ENCODE data around the gene LSM14A.

Gene LSM14A

DNA sequence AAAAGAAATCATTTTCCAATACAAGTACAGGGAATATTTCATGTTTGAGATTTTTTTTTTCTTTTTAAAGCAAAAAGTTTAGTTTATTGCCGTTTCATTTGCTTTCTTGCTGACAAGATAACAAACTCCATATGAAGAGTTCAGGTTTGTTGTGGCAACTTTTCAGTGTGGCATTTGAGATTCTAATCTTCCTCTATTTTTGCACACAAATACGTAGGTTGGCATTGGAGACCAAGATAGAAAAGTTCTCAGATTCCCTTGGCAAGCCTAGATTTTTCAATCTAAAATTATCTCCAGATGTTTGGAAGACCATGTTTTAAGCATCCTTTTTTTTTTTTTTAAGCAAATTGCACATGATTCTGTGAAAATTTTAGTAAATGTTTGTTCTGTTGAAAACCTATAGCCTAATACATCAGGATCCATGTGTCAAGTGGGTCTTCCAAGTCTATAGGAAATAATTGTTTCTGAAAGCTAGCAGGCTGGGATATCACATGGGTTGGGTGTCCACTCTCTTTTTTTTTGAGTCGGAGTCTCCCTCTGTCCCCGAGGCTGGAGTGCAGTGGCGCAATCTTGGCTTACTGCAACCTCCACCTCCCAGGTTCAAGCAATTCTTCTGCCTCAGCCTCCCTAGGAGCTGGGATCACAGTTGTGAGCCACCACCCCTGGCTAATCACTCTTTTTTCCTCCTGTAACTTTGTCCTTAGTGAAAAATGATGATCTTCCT, 84.7 kb downstream of the LSM14A start:
- no peak for DNase-seq (ENCODE audit: low read depth)

DNA sequence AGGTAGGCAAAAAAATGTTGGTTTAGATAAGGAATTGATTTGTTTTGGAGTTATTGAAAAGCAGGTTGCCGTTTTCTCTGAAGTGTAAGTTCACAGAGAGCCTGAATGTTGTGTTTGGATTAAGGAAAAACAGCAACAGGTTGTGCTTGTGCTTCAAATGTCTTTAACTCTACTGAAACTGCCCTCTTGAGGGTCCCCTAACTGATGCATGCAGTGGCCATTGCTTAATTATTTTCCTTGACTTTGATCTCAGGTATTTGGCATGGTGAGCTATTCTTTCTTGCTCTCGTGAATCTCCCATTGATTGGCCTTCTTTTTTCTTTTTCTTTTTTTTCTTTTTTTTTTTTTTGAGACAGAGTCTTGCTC, 85.2 kb downstream of the LSM14A start:
- DNase-seq (ENCODE audit: low read depth): no peak

DNA sequence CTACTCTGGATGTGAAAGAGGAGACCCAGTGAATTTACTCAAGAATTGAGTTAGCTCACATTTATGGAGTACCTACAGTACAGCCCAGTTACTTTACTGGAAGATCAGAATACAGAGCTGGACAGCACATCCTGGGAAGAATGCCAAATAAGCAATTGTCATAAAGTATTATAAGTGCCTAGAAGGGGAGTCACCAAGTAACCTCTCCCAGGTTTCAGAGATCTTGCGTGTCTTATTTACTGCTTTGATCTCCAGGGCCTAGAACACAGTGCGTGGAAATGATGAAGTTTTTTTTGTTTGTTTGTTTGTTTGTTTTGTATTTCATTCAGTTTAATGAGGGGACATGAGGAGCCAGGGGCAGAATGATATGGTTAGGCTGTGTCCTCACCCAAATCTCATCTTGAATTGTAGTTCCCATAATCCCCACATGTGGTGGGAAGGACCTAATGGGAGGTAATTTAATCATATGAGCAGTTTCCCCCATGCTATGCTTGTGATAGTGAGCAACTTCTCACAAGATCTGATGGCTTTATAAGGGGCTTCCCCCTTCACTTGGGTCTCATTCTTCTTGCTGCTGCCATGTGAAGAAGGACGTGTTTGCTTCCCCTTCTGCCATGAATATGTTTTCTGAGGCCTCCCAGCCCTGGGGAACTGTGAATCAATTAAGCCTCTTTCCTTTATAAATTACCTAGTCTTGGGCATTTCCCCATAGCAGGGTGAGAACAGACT, 87.2 kb downstream of the LSM14A start:
- DNase-seq (ENCODE audit: low read depth): no peak

DNA sequence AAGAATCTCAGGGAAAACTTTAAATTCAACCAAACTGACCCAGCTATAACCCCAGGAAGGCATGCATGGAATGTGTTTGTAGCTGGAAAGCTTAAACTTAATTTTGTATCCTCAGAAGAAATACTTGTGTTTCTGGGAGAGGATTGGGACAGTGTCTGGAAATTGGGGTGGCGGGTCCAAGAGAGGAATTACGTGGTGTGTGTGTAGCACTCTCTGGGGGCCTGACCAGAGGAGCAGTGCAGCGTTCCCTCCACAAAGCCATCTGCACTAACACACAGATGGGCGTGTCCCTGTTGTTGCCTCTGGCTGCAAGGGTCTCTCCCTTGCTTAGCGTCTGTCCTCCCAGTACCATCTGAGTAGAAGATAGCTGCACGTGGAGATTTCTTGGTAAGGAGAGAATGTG, 88.5 kb downstream of the LSM14A start:
- no peak for DNase-seq (ENCODE audit: low read depth)

DNA sequence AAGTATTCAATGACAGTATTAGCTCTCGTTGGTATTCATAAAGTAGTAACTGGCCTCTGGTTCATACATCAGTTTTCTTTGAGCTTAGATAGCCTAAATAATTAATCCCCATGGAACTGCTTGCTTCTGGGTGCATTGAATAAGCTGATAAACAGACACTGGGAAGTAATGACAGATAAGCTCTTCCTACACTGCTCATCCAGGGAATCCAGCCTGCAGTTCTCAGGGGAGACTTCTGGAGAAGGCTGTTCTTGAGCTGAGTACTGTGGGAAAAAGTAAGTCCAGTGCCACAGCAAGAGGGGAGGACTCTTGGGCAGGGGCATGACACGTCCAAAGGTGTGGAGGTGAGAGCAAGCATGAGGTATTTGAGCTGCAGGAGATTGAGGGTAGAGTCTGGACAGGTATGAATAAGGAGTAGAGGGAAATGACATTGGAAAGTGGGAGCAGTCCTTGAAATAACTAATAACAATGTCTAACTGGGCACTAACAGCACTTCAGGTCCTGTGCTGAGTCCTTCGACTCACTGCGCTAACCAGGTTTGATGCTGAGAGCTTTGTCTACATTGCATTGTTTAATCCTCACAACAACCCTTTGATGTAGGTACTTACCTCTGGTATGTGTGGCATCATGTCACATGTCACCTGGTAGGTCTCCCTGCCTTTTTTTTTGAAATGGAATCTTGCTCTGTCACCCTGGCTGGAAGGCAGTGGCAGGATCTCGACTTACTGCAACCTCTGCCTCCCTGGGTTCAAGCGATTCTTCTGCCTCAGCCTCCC, 89.2 kb downstream of the LSM14A start:
- DNase-seq (ENCODE audit: low read depth): no peak

DNA sequence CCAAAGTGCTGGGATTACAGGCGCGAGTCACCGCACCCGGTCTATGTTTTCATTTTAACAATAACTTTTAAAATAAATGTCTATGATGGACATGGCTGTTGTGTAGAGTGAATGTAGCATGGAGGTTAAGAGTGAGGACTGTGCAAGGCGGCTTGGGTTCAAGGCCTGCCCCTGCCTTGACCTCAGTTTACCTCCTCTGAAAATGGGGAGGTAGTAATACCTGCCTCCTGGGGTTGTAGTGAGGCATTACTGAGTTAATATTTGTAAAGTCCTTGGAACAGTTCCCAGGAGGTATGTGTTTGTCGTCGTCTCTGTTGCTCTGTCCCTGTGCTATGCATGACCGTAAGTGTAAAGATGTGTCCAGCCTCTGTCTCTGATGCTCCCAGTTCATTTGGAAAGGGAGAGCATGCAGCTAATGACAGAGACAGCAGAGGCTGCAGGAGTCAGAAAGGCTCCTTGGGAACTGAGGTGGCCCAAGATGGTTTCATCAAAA, 91.5 kb downstream of the LSM14A start:
- no peak for DNase-seq (ENCODE audit: low read depth)

DNA sequence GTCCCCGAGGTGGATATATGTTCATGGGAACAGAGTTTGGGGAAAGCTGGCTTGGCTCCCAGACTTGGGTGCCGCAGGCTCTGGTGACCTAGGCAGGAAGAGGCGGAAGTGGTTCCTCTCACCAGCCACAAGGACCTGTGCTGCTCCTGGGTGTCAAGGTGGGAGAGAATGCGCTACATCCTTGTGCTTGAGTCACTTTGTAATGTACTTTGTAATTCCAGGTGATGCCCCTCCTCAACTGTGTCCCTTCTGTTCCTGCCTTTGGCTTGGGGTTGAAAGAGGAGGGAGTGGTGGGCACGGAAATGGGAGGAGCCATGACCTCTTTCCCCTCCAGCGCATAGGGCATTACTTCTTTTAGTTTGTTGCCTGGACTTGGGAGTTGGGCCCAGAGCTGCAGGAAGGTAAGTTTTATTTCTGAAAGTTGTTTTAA, 92.9 kb downstream of the LSM14A start:
- DNase-seq (ENCODE audit: low read depth): no peak

DNA sequence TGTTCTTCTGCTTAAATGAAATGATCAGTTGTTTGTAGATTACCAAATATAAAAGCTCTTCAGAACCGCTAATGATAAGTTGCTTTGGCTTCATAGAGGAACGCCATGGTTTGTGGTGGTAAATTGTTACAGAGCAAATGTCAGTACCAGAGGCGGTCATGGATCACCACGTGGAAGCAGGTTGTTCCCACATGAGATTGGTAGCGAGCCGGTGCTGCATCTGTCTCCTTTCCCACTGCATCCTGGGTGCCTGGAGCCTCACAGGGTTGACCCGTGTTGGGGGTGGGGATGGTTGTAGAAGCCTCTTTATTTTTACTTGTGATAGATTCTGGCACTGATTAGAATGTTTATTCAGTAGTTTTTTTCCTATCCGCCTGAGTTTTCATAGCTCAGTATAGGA, 96.8 kb downstream of the LSM14A start:
- no peak for DNase-seq (ENCODE audit: low read depth)

DNA sequence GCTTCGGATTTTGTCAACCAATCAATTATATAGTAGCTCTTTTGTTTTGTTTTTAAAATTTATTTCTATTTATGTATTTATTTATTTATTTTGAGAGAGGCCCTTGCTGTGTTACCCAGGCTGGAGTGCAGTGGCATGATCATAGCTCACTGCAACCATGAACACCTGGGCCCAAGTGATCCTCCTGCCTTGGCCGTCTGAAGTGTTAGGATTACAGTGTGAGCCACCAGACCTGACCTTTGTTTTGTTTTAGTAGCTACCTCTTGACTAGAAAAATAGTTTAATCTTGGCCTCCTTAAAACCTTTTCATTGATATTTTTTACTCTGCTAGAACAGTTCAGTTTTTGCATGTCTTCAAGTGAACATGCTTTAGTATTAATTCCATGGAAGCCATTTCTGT, 97.2 kb downstream of the LSM14A start:
- no peak for DNase-seq (ENCODE audit: low read depth)

DNA sequence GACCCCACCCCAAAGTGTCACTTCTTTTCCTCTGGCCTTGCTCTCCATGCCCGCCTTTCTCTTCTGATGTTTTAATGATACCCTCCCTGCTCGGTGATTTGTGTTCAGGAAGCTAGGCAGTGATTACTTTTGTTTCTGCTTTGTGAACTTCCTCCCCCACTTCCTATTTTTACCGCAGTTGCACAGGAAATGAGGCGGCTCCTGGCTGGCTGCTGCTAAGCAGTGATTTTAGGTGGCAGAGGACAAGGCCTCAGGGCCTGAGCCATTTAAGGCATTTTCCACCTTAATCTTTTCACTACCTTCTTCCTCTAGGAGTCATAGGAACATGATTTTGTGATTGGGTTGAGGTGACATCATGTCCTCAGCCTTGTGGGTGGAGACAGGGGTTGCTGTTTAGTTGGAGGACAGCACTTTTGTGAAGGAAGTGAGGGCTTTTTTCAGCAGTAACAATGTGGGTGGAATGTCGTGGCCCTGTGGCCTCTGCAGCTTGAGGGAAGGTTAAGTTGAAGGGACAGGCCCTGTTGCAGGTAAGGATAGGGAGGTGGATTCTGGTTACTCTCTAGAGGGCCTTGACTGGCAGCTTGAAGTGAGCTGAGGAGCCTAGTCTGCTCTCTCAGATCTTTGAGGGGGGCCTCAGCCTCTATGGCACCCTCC, 97.8 kb downstream of the LSM14A start:
- peak; percentile 70 for DNase-seq (ENCODE audit: low read depth)

DNA sequence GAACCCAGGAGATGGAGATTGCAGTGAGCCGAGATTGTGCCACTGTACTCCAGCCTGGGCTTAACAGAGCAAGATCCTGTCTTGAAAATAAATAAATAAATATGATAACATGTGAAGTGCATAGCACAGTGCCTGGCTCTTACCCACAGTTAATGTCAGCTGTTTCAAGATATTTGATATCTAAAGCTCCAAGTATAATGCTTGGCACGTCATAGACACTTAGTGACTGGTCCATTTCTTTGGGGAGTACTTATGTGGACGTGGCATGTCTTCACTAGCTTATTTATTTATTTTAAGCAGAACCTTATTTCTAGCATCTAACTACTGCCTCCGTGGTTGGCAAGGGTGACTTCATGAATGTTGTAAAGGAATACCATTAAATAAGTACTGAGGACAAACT, 100.8 kb downstream of the LSM14A start:
- DNase-seq (ENCODE audit: low read depth): no peak

DNA sequence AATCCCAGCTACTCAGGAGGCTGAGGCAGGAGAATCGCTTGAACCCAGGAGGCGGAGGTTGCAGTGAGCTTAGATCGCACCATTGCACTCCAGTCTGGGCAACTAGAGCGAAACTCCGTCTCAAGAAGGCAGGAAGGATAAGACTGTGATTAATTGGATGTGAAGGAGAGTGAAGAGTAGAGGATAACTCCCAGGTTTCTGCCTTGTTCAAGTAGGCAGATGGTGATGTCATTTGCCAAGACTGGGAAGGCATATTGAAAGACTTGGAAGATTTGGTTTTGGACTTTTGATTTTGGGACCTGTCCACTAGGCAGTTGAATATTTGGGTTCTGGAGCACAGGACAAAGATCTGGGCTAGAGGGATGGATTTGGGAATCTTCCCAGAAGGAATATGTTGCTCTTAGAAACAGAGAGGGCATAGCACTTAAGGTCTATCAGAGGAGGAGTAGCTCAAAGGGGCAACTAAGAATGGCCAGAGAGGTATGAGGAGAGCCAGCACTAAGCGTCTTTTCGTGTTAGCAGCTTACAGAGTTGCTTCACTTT, 102.1 kb downstream of the LSM14A start:
- no peak for DNase-seq (ENCODE audit: low read depth)

DNA sequence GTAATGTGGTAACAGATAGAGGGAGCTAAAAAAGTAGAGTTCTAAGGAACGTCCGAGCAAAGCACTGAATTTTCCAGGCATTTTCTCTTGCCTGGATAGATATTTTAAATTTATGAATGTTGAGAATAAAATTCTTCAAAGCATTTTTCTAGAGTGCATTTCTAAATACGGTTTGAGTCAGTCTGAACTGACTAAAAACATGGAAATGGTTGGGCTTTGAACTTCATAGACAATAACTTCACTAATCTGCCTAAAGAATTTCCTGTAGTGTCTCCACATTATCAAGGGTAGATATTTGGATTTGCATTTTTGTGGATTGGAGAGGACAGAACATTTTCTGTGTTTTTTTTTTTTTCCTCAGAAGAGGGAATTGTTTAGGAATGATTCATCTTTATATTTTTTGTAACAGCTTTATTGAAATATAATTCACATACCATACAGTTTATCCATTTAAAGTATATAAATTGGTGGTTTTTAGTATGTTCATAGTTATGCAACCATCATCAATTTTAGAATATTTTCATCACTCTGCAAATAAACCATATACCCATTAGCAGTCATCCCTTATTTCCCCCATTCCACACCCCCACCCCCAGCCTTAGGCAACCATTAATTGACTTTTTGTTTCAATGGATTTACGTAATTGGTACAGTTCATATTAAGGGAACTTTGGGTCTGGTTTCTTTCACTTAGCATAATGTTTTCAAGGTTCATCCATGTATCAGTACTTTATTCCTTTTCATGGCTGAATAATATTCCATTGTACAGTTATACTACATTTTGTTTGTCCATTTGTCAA, 102.7 kb downstream of the LSM14A start:
- DNase-seq (ENCODE audit: low read depth): no peak

DNA sequence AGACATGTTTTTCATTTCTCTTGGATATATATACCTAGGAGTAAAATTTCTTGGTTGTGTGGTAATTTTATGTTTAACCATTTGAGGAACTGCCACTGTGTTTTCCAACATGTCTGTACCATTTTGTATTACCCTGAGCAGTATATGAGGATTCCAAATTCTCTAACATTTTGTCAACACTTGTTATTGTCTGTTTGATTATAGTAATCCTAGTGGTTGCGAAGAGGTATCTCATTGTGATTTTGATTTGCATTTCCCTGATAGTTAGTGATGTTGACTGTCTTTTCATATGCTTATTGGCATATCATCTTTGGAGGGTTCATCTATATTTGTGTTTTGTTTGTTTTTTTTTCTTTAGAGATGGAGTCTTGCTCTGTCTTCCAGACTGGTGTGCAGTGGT, 103.4 kb downstream of the LSM14A start:
- no peak for DNase-seq (ENCODE audit: low read depth)

DNA sequence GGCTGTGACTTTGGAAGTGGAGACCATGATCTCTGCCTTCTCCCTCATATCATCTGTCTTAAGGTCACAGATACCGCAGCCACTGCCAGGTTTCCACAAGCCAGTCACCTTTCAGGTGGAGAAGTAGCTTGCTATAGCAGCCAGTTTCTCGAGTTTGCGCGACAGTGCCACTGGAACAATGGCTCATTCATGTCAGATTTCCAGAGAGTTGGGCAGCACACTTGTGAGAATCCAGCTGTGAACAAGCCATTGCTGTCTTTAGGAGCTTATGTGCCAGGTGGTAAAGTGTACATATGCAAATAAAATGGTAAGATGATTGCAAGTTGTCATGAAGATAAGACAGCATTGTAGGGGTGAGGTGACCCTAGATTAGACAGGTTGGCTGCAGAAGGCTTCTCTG, 104.3 kb downstream of the LSM14A start:
- DNase-seq (ENCODE audit: low read depth): no peak

DNA sequence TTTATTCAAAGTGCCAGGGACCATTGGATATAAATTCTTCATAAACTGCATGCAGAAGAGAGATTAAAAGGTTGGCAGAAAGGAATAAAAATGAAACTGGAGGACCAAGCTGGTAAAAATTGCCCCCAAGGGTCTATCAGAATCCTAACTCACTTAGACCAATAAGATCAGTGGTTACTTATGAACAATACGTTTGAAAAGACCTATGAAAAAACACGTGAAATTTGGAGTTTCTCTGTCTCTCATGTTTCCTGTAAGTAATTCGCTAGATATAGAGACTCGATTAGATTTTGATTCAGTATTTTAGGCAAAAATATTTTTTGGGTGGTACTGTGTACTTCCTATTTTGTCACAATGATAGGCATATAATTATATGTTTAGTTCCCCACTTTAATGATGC, 104.9 kb downstream of the LSM14A start:
- no peak for DNase-seq (ENCODE audit: low read depth)

DNA sequence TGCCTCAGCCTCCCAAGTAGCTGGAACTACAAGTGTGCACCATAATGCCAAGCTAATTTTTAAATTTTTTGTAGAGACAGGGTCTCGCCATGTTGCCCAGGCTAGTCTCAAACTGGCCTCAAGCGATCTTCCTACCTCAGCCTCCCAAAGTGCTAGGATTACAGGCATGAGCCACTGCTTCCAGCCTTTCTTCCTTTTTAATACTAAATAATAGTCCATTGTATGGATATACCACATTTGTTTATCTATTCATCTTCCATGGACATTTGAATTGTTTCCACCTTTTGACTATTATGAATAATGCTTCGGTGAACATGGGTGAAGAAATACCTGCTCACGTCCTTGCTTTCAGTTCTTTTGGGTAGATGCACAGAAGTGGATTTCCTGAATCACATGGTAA, 106.5 kb downstream of the LSM14A start:
- no peak for DNase-seq (ENCODE audit: low read depth)

Data from T follicular helper cell (primary cell).